Non-pigmented ciliary epithelial cell (primary cell): ENCODE measurements around the gene KIRREL3.

Experiments used
- DNase-seq: peaks from one replicate; pipeline ENCODE4 v3.0.0-alpha.2; 2010; ENCODE audit warnings: low read depth

The KIRREL3 gene

GRCh38 chr11:126781942-126782341 is 218.6 kb downstream of the KIRREL3 start:
- DNase-seq: no peak

GRCh38 chr11:126776119-126776518 is 224.5 kb downstream of the KIRREL3 start:
- no peak for DNase-seq

- DNase-seq: no peak
Observed at GRCh38 chr11:126772267-126772666, 228.3 kb downstream of the KIRREL3 start.

- no peak for DNase-seq
Observed at GRCh38 chr11:126768702-126769101, 231.9 kb downstream of the KIRREL3 start.

GRCh38 chr11:126766440-126766839 is 234.1 kb downstream of the KIRREL3 start:
- DNase-seq: no peak

GRCh38 chr11:126765196-126765595 is 235.4 kb downstream of the KIRREL3 start:
- DNase-seq: no peak

- no peak for DNase-seq
Observed at GRCh38 chr11:126764231-126764630, 236.3 kb downstream of the KIRREL3 start.

- DNase-seq: no peak
Observed at GRCh38 chr11:126756855-126757254, 243.7 kb downstream of the KIRREL3 start.

GRCh38 chr11:126756421-126756820 is 244.1 kb downstream of the KIRREL3 start:
- DNase-seq: no peak

- no peak for DNase-seq
Observed at GRCh38 chr11:126755526-126755925, 245.0 kb downstream of the KIRREL3 start.

- no peak for DNase-seq
Observed at GRCh38 chr11:126754591-126755426, 245.8 kb downstream of the KIRREL3 start.

- no peak for DNase-seq
Observed at GRCh38 chr11:126753990-126754389, 246.6 kb downstream of the KIRREL3 start.

GRCh38 chr11:126751242-126751641 is 249.3 kb downstream of the KIRREL3 start:
- no peak for DNase-seq

GRCh38 chr11:126748793-126749192 is 251.8 kb downstream of the KIRREL3 start:
- DNase-seq: no peak

GRCh38 chr11:126748100-126748791 is 252.3 kb downstream of the KIRREL3 start:
- no peak for DNase-seq

GRCh38 chr11:126747315-126747714 is 253.3 kb downstream of the KIRREL3 start:
- no peak for DNase-seq

GRCh38 chr11:126746443-126746842 is 254.1 kb downstream of the KIRREL3 start:
- no peak for DNase-seq

GRCh38 chr11:126744699-126745098 is 255.9 kb downstream of the KIRREL3 start:
- DNase-seq: no peak

- no peak for DNase-seq
Observed at GRCh38 chr11:126743628-126744027, 256.9 kb downstream of the KIRREL3 start.

- no peak for DNase-seq
Observed at GRCh38 chr11:126742582-126742981, 258.0 kb downstream of the KIRREL3 start.

- no peak for DNase-seq
Observed at GRCh38 chr11:126740846-126741245, 259.7 kb downstream of the KIRREL3 start.

GRCh38 chr11:126739499-126740145 is 260.9 kb downstream of the KIRREL3 start:
- no peak for DNase-seq
